GM21723 (cell line): ENCODE results near the gene CAPS.

ENCODE experiments used
- ATAC-seq: cut with Tn5 transposase; IDR thresholded peaks from one replicate; pipeline ENCODE4 v1.9.1; 2021; ENCODE audit warnings: mild to moderate bottlenecking, moderate library complexity; ENCODE audit not compliant: unreplicated experiment

CAPS gene

GRCh38 chr19:5932609-5933262, 18.7 kb downstream of the CAPS start:
- ATAC-seq, result no peak

GRCh38 chr19:5933391-5934068, 19.5 kb downstream of the CAPS start:
- ATAC-seq, result no peak

- no peak for ATAC-seq
These were observed 20.0 kb downstream of the CAPS start for GRCh38 chr19:5934069-5934401.

- ATAC-seq, result no peak
These were observed 20.9 kb downstream of the CAPS start for GRCh38 chr19:5934774-5935472.

GRCh38 chr19:5935473-5936291, 21.6 kb downstream of the CAPS start:
- no peak for ATAC-seq

GRCh38 chr19:5936292-5936592, 22.2 kb downstream of the CAPS start:
- ATAC-seq, result no peak

- ATAC-seq, result no peak
These were observed 23.5 kb downstream of the CAPS start for GRCh38 chr19:5937550-5937949.

- no peak for ATAC-seq
These were observed 26.5 kb downstream of the CAPS start for GRCh38 chr19:5940260-5941208.

- ATAC-seq, result no peak
These were observed 27.6 kb downstream of the CAPS start for GRCh38 chr19:5941673-5942072.

- no peak for ATAC-seq
These were observed 29.0 kb downstream of the CAPS start for GRCh38 chr19:5943045-5943444.

GRCh38 chr19:5943623-5944022, 29.6 kb downstream of the CAPS start:
- ATAC-seq, result no peak

- ATAC-seq, result no peak
These were observed 33.4 kb downstream of the CAPS start for GRCh38 chr19:5947435-5947834.

GRCh38 chr19:5948752-5949564, 34.9 kb downstream of the CAPS start:
- no peak for ATAC-seq

GRCh38 chr19:5949792-5950305, 35.8 kb downstream of the CAPS start:
- ATAC-seq, result no peak

- no peak for ATAC-seq
These were observed 36.7 kb downstream of the CAPS start for GRCh38 chr19:5950741-5951140.

- no peak for ATAC-seq
These were observed 37.3 kb downstream of the CAPS start for GRCh38 chr19:5951338-5951861.

- no peak for ATAC-seq
These were observed 38.4 kb downstream of the CAPS start for GRCh38 chr19:5952193-5953029.

- ATAC-seq, result no peak
These were observed 39.1 kb downstream of the CAPS start for GRCh38 chr19:5953030-5953589.
